Measurements from ENCODE around the gene ASB15.

Gene ASB15

DNA sequence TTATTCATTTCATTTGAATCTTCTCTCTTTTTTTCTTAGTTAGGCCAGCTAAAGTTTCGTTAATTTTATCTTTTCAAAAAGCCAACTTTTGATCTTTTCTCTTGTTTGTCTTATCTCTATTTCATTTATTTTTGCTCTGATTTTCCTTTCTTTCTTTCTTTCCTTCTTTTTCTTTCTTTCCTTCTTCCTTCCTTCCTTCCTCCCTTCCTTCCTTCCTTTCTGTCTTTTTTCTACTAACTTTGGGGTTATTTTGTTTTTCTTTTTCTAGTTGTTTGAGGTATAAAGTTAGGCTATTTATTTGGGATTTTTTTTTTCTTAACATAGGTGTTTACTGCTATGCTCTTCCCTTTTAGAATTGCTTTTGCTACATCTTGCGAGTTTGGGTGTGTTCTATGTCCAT, 13.2 kb upstream of the ASB15 start:
- in situ Hi-C loops (cut with MboI; ENCODE audit: low pct_unique_long_range_greater_than_20kb, low sequenced_read_pairs, unreplicated experiment) = no loop called here
- no peak for DNase-seq (ENCODE audit: low spot score)
- TF ChIP-seq CTCF (IDR thresholded peaks at IDR 0.05; ENCODE audit: extremely low read depth, insufficient read depth, missing control alignments) = no peak

DNA sequence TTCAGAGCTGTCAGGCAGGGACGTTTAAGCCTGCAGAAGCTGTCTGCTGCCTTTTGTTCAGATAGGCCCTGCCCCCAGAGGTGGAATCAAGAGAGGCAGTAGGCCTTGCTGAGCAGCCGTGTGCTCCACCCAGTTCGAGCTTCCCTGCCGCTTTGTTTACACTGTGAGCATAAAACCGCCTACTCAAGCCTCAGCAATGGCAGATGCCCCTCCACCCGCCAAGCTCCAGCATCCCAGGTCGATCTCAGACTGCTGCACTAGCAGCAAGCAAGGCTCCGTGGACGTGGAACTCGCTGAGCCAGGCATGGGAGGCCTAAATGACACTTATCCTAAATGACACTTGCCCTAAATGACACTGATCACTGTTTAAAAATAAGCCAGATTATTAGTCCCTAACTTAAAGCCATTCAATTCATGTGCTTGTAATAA, 6.8 kb upstream of the ASB15 start:
- in situ Hi-C loops (cut with MboI; ENCODE audit: low pct_unique_long_range_greater_than_20kb, low sequenced_read_pairs, unreplicated experiment) = no loop called here
- TF ChIP-seq CTCF (IDR thresholded peaks at IDR 0.05; ENCODE audit: extremely low read depth, insufficient read depth, missing control alignments) = no peak
- no peak for DNase-seq (ENCODE audit: low spot score)

DNA sequence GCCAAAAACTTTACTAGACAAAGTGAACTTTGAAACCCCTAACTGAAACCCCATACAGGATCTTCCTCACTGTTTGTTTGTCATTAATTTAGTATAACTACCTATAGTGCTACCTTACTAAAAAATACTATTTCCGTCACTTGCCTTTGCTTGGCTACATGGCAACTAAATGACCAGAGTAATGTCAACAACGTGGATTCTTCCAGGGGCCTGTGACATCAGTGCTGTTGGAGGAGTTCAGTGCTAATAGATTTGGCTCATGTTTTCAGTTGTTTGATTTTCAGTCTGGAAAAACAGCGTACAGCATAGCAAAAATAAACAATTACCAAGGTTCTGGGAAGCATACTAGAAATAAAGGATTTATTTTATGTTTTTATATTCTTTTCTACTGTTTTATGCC, 3.0 kb upstream of the ASB15 start:
- no peak for TF ChIP-seq CTCF (IDR thresholded peaks at IDR 0.05; ENCODE audit: extremely low read depth, insufficient read depth, missing control alignments)
- in situ Hi-C loops (cut with MboI; ENCODE audit: low pct_unique_long_range_greater_than_20kb, low sequenced_read_pairs, unreplicated experiment) = no loop called here
- no peak for DNase-seq (ENCODE audit: low spot score)

DNA sequence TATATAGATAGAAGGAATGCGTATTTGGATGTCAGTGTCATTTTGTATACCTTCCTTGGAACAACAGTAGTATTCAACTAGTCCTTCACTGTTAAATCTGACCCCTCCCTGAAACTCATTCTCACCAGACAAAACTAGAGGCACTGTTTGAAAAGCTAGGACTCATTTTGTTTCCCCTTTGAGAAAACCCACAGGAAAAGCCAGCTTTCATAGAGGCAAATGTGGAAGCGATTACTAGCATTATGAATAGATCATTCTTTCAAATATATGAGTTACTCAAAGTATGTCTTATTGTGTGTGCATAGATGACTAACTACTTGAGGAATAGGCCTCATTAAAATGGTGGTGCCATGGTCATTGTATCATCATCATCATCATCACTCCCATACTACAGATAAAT, 1.9 kb upstream of the ASB15 start:
- no peak for TF ChIP-seq CTCF (IDR thresholded peaks at IDR 0.05; ENCODE audit: extremely low read depth, insufficient read depth, missing control alignments)
- DNase-seq (ENCODE audit: low spot score) = no peak
- in situ Hi-C loops (cut with MboI; ENCODE audit: low pct_unique_long_range_greater_than_20kb, low sequenced_read_pairs, unreplicated experiment) = no loop called here

GRCh38 chr7:123600876-123601275, 745 bp upstream of the ASB15 start:
- TF ChIP-seq CTCF (IDR thresholded peaks at IDR 0.05; ENCODE audit: extremely low read depth, insufficient read depth, missing control alignments) = no peak
- no peak for DNase-seq (ENCODE audit: low spot score)
- in situ Hi-C loops (cut with MboI; ENCODE audit: low pct_unique_long_range_greater_than_20kb, low sequenced_read_pairs, unreplicated experiment) = no loop called here

- no peak for DNase-seq (ENCODE audit: low spot score)
- no peak for TF ChIP-seq CTCF (IDR thresholded peaks at IDR 0.05; ENCODE audit: extremely low read depth, insufficient read depth, missing control alignments)
- in situ Hi-C loops (cut with MboI; ENCODE audit: low pct_unique_long_range_greater_than_20kb, low sequenced_read_pairs, unreplicated experiment) = no loop called here
These were observed 1.0 kb downstream of the ASB15 start for GRCh38 chr7:123602648-123603047.

DNA sequence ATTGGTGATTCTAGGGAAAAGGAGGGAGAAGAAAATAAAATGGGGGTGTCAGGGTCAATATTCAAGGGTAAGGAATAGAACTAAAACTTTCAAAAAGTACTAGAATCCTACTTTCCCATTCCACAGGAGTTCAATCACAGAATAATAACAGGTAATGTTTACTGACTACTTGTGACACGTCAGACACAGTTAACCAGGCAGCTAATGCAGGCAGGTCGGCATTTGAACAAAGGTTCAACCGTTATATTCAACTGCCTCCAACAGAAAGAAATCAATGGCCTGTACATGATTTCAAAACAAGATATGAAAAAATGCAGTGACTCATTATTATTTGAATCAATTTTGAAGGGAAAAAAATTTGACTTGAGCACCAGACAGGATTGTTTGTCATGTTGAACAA, 3.1 kb downstream of the ASB15 start:
- in situ Hi-C loops (cut with MboI; ENCODE audit: low pct_unique_long_range_greater_than_20kb, low sequenced_read_pairs, unreplicated experiment) = no loop called here

More for the DNA sequence above, 3.1 kb downstream of the ASB15 start:
- DNase-seq (ENCODE audit: low spot score) = no peak
- TF ChIP-seq CTCF (IDR thresholded peaks at IDR 0.05; ENCODE audit: extremely low read depth, insufficient read depth, missing control alignments) = no peak
